NB4 (cell line): ENCODE data around the gene RNF126.

Experiments
- DNase-seq: peaks from one replicate; pipeline ENCODE4 v3.0.0; 2010; ENCODE audit warnings: low read depth
- H3K4me3 ChIP-seq: one replicate; pipeline ENCODE4 v1.5.1; 2011; ENCODE audit warnings: mild to moderate bottlenecking, low read depth, low read length, moderate library complexity
- MYC ChIP-seq: IDR thresholded peaks from 2 replicates; pipeline ENCODE4 v1.6.1; 2011; ENCODE audit warnings: low read depth, low read length
- POLR2A ChIP-seq: IDR thresholded peaks from 2 replicates; pipeline ENCODE4 v1.6.1; 2011; ENCODE audit warnings: mild to moderate bottlenecking; ENCODE audit not compliant: insufficient read length; ENCODE audit errors: extremely low read depth
- TF ChIP-seq, protein P1 (sequence below): IDR thresholded peaks from one replicate; pipeline ENCODE4 v1.5.1; 2012; ENCODE audit warnings: low read depth, low read length
- TF ChIP-seq, protein P2 (sequence below): IDR thresholded peaks from 2 replicates; pipeline ENCODE4 v1.6.1; 2011; ENCODE audit warnings: low read depth, low read length

The RNF126 gene

DNA sequence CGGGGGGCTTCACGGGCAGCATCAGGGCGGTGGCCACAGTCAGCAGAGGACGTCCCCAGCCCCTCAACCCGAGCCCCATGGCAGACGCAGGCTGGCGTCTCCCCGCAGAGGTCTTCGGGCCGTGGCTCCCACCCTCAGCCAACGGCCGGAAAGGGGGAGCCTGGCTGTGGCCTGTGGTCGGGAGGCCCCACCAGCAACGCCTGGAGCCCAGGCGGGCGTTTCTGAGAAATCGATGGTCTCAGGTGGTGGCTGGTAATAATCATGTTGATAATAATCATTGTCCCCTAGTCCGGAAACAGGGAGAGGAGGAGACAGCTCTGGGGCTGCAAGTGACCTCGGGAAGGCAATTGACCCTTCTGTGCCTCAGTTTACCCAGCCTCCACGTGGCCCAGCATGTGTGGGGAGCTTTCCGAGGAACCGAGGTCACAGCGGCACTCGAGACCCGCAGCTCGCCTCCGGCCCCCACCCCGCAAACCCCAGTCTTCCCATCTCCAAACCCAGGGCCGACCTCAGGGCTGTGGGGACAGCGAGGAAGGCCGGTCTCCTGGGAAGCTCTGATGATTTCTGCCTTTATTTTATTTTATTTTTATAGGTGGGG lies 32.4 kb upstream of the RNF126 start, which contains the start of gene PRSS57:
Gene PRSS57, minus strand, starts transcription at position 101 of the 598 bp plus-strand sequence. Its CDS starts 22 bp downstream, at position 79.
- peak within 1 kb of the TSS; percentile 74 for H3K4me3 ChIP-seq
- TF ChIP-seq, protein P1, sequence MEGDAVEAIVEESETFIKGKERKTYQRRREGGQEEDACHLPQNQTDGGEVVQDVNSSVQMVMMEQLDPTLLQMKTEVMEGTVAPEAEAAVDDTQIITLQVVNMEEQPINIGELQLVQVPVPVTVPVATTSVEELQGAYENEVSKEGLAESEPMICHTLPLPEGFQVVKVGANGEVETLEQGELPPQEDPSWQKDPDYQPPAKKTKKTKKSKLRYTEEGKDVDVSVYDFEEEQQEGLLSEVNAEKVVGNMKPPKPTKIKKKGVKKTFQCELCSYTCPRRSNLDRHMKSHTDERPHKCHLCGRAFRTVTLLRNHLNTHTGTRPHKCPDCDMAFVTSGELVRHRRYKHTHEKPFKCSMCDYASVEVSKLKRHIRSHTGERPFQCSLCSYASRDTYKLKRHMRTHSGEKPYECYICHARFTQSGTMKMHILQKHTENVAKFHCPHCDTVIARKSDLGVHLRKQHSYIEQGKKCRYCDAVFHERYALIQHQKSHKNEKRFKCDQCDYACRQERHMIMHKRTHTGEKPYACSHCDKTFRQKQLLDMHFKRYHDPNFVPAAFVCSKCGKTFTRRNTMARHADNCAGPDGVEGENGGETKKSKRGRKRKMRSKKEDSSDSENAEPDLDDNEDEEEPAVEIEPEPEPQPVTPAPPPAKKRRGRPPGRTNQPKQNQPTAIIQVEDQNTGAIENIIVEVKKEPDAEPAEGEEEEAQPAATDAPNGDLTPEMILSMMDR: no peak
- TF ChIP-seq, protein P2, sequence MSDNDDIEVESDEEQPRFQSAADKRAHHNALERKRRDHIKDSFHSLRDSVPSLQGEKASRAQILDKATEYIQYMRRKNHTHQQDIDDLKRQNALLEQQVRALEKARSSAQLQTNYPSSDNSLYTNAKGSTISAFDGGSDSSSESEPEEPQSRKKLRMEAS: peak; percentile 61
- peak; percentile 60 for TF ChIP-seq POLR2A
- DNase-seq: peak; percentile 87

- DNase-seq: peak; percentile 51
- TF ChIP-seq MYC (0 out of 2 replicates have a peak, but pooled peaks have one; percentile 14), POLR2A (no peak)
- TF ChIP-seq, protein P1: no peak
- TF ChIP-seq, protein P2: no peak
- peak overlapping the region; percentile 74 for H3K4me3 ChIP-seq
These were observed 31.7 kb upstream of the RNF126 start for GRCh38 chr19:694481-695351.

DNA sequence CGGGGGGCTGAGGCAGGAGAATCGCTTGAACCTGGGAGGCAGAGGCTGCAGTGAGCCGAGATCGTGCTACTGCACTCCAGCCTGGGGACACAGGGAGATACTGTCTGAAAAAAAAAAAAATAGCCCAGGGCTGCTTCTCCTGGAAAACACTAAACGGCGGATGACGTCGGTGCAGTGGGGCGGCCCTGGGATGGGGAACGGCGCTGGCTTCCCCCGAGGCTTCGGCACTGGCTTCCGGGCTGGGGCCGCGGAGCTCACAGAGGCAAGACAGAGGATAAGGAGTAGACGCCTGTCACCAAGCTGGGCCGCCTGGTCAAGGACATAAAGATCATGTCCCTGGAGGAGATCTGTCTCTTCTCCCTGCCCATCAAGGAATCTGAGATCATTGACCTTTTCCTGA lies 27.2 kb upstream of the RNF126 start:
- TF ChIP-seq, protein P2: no peak
- TF ChIP-seq MYC (no peak), POLR2A (no peak)
- TF ChIP-seq, protein P1: no peak

GRCh38 chr19:688992-689391 lies 26.0 kb upstream of the RNF126 start:
- H3K4me3 ChIP-seq: no peak overlapping the region
- TF ChIP-seq POLR2A (no peak), MYC (no peak)
- TF ChIP-seq, protein P2: no peak
- TF ChIP-seq, protein P1: no peak
- DNase-seq: no peak

More for the DNA sequence above, 27.2 kb upstream of the RNF126 start:
- no peak overlapping the region for H3K4me3 ChIP-seq
- DNase-seq: no peak

DNA sequence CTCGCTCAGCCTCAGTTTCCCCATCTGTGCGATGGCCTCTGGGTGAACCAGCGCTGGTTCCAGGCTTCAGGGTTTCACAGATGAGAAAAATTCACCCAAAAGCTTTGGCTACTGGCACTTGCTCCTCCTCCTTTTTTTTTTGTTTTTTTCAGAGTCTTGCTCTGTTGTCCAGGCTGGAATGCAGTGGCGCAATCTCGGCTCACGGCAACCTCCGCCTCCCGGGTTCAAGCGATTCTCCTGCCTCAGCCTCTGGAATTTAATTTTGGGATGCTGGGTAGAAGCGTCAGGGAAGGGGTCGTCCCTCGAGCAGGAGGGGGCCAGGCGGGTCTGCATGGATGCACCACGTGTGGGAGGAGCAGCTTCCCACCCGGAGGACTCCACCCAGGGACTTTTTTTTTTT lies 25.2 kb upstream of the RNF126 start:
- H3K4me3 ChIP-seq: no peak overlapping the region
- TF ChIP-seq, protein P2: no peak
- TF ChIP-seq, protein P1: no peak
- TF ChIP-seq POLR2A (no peak), MYC (no peak)
- DNase-seq: no peak
